ENCODE results near the gene RARG. TPM values are rescaled to one million over a fixed set of nuclear protein-coding genes. Genes with fewer than 3 reads are reported as not detected.

The RARG gene
- total RNA-seq, 1 experiment from 2014 or later: 77.2 TPM

DNA sequence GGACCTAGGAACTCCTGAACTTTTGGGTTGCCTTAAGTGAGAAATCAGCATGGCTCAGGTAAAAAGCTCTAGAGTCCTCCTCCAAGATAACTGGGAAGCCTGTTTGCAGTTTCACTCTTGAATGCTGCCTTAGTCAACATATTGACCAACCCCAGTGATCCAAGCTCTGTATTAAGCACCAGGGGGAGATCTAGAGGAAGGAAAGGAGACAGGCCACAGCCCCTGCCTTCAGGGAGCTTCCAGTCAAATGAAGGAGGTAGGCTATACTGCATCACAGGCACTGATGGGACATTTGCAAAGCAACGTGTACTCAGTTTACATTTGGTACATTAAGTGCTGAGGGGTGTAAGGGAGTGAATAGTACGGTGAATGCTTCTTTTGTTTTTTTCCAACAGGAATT, 50.1 kb downstream of the RARG start (continued):
- TF ChIP-seq, protein P1, sequence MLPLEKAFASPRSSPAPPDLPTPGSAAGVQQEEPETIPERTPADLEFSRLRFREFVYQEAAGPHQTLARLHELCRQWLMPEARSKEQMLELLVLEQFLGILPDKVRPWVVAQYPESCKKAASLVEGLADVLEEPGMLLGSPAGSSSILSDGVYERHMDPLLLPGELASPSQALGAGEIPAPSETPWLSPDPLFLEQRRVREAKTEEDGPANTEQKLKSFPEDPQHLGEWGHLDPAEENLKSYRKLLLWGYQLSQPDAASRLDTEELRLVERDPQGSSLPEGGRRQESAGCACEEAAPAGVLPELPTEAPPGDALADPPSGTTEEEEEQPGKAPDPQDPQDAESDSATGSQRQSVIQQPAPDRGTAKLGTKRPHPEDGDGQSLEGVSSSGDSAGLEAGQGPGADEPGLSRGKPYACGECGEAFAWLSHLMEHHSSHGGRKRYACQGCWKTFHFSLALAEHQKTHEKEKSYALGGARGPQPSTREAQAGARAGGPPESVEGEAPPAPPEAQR (CRISPR knock-in tag; IDR thresholded peaks at IDR 0.05): no peak
- TF ChIP-seq NR1H2 (CRISPR knock-in tag; IDR thresholded peaks at IDR 0.05) (no peak), JUN (CRISPR knock-in tag; IDR thresholded peaks at IDR 0.05) (no peak), ZNF671 (CRISPR knock-in tag; IDR thresholded peaks at IDR 0.05) (no peak), FOXP1 (CRISPR knock-in tag; IDR thresholded peaks at IDR 0.05; ENCODE audit: borderline replicate concordance) (no peak), NFATC4 (CRISPR knock-in tag; IDR thresholded peaks at IDR 0.05) (no peak)
- TF ChIP-seq, protein P2, sequence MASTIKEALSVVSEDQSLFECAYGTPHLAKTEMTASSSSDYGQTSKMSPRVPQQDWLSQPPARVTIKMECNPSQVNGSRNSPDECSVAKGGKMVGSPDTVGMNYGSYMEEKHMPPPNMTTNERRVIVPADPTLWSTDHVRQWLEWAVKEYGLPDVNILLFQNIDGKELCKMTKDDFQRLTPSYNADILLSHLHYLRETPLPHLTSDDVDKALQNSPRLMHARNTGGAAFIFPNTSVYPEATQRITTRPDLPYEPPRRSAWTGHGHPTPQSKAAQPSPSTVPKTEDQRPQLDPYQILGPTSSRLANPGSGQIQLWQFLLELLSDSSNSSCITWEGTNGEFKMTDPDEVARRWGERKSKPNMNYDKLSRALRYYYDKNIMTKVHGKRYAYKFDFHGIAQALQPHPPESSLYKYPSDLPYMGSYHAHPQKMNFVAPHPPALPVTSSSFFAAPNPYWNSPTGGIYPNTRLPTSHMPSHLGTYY (CRISPR knock-in tag; IDR thresholded peaks at IDR 0.05): no peak
- TF ChIP-seq, protein P3, sequence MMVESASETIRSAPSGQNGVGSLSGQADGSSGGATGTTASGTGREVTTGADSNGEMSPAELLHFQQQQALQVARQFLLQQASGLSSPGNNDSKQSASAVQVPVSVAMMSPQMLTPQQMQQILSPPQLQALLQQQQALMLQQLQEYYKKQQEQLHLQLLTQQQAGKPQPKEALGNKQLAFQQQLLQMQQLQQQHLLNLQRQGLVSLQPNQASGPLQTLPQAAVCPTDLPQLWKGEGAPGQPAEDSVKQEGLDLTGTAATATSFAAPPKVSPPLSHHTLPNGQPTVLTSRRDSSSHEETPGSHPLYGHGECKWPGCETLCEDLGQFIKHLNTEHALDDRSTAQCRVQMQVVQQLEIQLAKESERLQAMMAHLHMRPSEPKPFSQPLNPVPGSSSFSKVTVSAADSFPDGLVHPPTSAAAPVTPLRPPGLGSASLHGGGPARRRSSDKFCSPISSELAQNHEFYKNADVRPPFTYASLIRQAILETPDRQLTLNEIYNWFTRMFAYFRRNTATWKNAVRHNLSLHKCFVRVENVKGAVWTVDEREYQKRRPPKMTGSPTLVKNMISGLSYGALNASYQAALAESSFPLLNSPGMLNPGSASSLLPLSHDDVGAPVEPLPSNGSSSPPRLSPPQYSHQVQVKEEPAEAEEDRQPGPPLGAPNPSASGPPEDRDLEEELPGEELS (CRISPR knock-in tag; IDR thresholded peaks at IDR 0.05): no peak
- TF ChIP-seq, protein P4, sequence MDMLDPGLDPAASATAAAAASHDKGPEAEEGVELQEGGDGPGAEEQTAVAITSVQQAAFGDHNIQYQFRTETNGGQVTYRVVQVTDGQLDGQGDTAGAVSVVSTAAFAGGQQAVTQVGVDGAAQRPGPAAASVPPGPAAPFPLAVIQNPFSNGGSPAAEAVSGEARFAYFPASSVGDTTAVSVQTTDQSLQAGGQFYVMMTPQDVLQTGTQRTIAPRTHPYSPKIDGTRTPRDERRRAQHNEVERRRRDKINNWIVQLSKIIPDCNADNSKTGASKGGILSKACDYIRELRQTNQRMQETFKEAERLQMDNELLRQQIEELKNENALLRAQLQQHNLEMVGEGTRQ (CRISPR knock-in tag; IDR thresholded peaks at IDR 0.05): no peak
- TF ChIP-seq, protein P5, sequence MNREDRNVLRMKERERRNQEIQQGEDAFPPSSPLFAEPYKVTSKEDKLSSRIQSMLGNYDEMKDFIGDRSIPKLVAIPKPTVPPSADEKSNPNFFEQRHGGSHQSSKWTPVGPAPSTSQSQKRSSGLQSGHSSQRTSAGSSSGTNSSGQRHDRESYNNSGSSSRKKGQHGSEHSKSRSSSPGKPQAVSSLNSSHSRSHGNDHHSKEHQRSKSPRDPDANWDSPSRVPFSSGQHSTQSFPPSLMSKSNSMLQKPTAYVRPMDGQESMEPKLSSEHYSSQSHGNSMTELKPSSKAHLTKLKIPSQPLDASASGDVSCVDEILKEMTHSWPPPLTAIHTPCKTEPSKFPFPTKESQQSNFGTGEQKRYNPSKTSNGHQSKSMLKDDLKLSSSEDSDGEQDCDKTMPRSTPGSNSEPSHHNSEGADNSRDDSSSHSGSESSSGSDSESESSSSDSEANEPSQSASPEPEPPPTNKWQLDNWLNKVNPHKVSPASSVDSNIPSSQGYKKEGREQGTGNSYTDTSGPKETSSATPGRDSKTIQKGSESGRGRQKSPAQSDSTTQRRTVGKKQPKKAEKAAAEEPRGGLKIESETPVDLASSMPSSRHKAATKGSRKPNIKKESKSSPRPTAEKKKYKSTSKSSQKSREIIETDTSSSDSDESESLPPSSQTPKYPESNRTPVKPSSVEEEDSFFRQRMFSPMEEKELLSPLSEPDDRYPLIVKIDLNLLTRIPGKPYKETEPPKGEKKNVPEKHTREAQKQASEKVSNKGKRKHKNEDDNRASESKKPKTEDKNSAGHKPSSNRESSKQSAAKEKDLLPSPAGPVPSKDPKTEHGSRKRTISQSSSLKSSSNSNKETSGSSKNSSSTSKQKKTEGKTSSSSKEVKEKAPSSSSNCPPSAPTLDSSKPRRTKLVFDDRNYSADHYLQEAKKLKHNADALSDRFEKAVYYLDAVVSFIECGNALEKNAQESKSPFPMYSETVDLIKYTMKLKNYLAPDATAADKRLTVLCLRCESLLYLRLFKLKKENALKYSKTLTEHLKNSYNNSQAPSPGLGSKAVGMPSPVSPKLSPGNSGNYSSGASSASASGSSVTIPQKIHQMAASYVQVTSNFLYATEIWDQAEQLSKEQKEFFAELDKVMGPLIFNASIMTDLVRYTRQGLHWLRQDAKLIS (CRISPR knock-in tag; IDR thresholded peaks at IDR 0.05; ENCODE audit: borderline replicate concordance): no peak

DNA sequence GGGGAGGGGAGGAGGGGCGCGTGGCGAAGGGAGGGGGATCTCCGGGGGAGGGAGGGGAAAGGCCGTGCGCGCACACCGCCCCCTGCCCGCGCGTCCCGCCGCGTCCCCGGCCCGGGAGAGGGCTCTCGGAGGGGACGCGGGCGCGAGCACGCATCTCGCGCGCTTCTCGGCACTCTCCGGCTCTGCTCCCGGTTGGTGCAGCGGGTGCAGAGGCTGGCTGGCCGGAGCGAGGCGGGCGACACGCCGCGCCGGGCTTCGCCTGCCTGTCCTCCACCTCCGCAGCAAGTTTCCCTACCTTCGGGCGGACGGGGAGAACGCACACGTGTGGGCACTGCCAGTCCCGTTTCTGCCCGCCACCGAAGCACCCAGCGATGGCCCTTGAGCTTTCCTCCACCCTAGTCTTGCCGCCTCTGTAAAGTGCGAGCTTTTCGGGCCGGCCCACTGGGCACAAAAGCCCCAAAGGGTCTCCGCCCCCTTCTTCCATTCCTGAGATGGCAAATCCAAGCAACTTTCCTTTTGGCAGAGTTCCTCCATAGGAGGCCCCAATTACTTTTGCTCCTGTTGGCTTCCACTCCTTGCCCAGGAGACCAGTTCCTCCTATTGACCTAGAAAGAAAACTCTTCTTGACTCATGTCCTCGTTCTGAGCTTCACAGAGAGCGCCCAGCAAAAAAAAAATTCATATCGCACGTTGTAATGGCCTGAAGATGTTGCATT, 50.9 kb downstream of the RARG start:
- Mint-ChIP-seq H3K27me3 (ENCODE audit: low read depth) (peaks cover 41% of the 10 kb centered on the region), H3K36me3 (peaks cover 33% of the 10 kb centered on the region), H3K9me3 (no peaks in the 10 kb centered on the region), H3K4me3 (peak overlapping the region; percentile 91), H3K4me1 (peaks cover 18% of the 10 kb centered on the region), H3K27ac (peak overlapping the region; percentile 84)
- peak; percentile 61 for ATAC-seq
- POLR2A ChIA-PET: interaction anchor here (0.9 to 1.7 kb wide), 6 partner anchors 39 to 133 kb away, joined by 3 to 9 read pairs (median 3); partner anchors contain the start of genes PFDN5 and SPRYD3
- CTCF ChIA-PET: interaction anchor here (0.9 to 3.4 kb wide), 22 partner anchors 8 to 171 kb away, joined by 3 to 37 read pairs (median 6); partner anchors contain the start of genes AAAS, ESPL1, IGFBP6 and MYG1
- DNase-seq (ENCODE audit: low spot score): peak; percentile 77
- TF ChIP-seq, protein P6, sequence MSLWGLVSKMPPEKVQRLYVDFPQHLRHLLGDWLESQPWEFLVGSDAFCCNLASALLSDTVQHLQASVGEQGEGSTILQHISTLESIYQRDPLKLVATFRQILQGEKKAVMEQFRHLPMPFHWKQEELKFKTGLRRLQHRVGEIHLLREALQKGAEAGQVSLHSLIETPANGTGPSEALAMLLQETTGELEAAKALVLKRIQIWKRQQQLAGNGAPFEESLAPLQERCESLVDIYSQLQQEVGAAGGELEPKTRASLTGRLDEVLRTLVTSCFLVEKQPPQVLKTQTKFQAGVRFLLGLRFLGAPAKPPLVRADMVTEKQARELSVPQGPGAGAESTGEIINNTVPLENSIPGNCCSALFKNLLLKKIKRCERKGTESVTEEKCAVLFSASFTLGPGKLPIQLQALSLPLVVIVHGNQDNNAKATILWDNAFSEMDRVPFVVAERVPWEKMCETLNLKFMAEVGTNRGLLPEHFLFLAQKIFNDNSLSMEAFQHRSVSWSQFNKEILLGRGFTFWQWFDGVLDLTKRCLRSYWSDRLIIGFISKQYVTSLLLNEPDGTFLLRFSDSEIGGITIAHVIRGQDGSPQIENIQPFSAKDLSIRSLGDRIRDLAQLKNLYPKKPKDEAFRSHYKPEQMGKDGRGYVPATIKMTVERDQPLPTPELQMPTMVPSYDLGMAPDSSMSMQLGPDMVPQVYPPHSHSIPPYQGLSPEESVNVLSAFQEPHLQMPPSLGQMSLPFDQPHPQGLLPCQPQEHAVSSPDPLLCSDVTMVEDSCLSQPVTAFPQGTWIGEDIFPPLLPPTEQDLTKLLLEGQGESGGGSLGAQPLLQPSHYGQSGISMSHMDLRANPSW (CRISPR knock-in tag; conservative IDR thresholded peaks at IDR 0.05; ENCODE audit: low read depth): 0 out of 2 replicates have a peak, but pooled peaks have one; percentile 57
- TF ChIP-seq, protein P7, sequence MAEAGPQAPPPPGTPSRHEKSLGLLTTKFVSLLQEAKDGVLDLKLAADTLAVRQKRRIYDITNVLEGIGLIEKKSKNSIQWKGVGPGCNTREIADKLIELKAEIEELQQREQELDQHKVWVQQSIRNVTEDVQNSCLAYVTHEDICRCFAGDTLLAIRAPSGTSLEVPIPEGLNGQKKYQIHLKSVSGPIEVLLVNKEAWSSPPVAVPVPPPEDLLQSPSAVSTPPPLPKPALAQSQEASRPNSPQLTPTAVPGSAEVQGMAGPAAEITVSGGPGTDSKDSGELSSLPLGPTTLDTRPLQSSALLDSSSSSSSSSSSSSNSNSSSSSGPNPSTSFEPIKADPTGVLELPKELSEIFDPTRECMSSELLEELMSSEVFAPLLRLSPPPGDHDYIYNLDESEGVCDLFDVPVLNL (CRISPR knock-in tag; IDR thresholded peaks at IDR 0.05; ENCODE audit: borderline replicate concordance, low read depth): peak; percentile 58; the same call in 1 of the 2 replicates
- TF ChIP-seq SMAD4 (CRISPR knock-in tag; IDR thresholded peaks at IDR 0.05) (no peak), NR2C2 (CRISPR knock-in tag; IDR thresholded peaks at IDR 0.05) (no peak), CBFB (CRISPR knock-in tag; IDR thresholded peaks at IDR 0.05; ENCODE audit: low read depth) (no peak)
- TF ChIP-seq, protein P8, sequence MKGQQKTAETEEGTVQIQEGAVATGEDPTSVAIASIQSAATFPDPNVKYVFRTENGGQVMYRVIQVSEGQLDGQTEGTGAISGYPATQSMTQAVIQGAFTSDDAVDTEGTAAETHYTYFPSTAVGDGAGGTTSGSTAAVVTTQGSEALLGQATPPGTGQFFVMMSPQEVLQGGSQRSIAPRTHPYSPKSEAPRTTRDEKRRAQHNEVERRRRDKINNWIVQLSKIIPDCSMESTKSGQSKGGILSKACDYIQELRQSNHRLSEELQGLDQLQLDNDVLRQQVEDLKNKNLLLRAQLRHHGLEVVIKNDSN (CRISPR knock-in tag; IDR thresholded peaks at IDR 0.05): no peak
- TF ChIP-seq, protein P9, sequence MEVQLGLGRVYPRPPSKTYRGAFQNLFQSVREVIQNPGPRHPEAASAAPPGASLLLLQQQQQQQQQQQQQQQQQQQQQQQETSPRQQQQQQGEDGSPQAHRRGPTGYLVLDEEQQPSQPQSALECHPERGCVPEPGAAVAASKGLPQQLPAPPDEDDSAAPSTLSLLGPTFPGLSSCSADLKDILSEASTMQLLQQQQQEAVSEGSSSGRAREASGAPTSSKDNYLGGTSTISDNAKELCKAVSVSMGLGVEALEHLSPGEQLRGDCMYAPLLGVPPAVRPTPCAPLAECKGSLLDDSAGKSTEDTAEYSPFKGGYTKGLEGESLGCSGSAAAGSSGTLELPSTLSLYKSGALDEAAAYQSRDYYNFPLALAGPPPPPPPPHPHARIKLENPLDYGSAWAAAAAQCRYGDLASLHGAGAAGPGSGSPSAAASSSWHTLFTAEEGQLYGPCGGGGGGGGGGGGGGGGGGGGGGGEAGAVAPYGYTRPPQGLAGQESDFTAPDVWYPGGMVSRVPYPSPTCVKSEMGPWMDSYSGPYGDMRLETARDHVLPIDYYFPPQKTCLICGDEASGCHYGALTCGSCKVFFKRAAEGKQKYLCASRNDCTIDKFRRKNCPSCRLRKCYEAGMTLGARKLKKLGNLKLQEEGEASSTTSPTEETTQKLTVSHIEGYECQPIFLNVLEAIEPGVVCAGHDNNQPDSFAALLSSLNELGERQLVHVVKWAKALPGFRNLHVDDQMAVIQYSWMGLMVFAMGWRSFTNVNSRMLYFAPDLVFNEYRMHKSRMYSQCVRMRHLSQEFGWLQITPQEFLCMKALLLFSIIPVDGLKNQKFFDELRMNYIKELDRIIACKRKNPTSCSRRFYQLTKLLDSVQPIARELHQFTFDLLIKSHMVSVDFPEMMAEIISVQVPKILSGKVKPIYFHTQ (CRISPR knock-in tag; IDR thresholded peaks at IDR 0.05): no peak
